SU-DHL-6 (cell line): ENCODE measurements around the gene ACER1.
"Not testable (repeated sequence)": the region's sequence is repeated elsewhere in the genome, so short reads cannot be mapped to it uniquely, and the experiment has no call there.

Experiments
- CTCF ChIP-seq: fragments of 200-600 bp; sonication (generic); IDR thresholded peaks from one replicate; pipeline ENCODE4 v1.5.1; 2017; ENCODE audit warnings: antibody characterized with exemption, mild to moderate bottlenecking, low read length, moderate library complexity; ENCODE audit not compliant: insufficient read depth, poor library complexity, severe bottlenecking
- EZH2phosphoT487 ChIP-seq: fragments of 200-600 bp; sonication (generic), shearing (Covaris generic); conservative IDR thresholded peaks from 2 replicates; pipeline ENCODE4 v1.6.1; 2018; ENCODE audit warnings: mild to moderate bottlenecking, antibody characterized with exemption, low read length, moderate library complexity, mixed read lengths

- TF ChIP-seq CTCF, EZH2phosphoT487: not testable (repeated sequence)
These were observed 27.4 kb upstream of the ACER1 start for GRCh38 chr19:6360857-6361216.
